ENCODE results near the gene TNRC6A. TPM values are rescaled to one million over a fixed set of nuclear protein-coding genes. Genes with fewer than 3 reads are reported as not detected.
"Not testable (repeated sequence)": the region's sequence is repeated elsewhere in the genome, so short reads cannot be mapped to it uniquely, and the experiment has no call there.

Gene TNRC6A
- polyA plus RNA-seq, 4 donors, result 46.7 to 77.3 (median 54.7) TPM

DNA sequence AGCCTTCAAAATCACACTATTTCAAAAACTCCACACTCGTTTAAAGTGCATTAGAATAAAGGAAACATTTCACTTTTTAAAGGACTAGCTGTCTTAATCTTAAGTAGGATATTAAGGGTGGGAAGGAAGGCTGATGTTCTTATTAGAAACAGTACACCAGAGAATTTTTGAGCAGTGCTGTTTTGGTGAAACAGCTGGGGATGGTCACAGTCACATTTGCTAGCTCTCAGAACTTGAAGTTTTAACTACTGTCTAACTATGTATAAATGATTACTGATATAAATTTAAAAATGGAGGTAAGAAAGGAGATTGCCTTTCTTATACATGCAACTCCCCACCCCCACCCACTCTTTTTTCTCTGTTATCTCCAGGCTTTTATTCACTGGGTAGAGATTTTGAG, 77.8 kb downstream of the TNRC6A start:
- DNase-seq (ENCODE audit: low read depth in 4 of 4, low spot score in 3 of 4), result no peak

DNA sequence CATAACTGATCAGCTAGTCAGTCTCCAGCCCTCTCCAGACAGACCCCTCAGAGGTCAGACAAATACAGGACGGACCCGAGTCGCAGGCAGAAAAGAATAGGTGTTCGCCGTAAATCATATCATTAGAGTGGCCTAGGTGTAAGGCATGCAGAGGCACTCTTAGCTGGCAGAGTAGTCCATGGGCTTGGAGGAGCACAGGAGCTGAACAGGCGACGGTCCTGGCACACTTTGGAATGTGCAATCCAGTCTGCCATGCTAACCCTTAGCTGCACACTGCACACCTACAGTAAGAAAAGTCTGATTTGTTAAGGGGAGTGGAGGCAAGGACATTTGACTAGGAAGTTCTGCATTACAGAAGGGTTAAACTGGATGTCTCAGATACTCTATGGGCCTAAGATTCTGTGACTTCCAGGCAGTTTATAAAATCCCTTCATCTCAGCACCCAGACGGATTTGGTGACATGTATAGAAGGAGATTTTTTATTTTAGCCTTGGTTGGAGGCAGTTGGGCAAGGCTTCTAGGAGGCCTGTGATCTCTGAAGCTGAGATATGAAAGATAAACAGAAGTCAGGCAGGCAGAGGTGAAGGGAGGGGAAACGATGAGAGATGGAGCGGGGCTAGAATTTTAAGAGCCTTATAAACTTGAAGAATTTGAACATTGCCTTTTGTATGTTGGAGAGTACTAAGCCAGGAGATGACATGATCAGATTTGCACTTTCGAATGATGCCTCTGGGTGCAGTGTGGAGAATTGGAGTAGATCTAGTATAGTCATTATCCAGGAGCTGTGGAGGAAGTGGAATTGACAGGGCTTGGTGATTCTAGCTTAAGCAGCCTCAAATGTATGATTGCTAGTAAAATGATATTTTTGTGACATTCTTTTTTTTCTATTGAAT, 81.7 kb downstream of the TNRC6A start:
- DNase-seq (ENCODE audit: low read depth in 4 of 4, low spot score in 3 of 4), result no peak

DNA sequence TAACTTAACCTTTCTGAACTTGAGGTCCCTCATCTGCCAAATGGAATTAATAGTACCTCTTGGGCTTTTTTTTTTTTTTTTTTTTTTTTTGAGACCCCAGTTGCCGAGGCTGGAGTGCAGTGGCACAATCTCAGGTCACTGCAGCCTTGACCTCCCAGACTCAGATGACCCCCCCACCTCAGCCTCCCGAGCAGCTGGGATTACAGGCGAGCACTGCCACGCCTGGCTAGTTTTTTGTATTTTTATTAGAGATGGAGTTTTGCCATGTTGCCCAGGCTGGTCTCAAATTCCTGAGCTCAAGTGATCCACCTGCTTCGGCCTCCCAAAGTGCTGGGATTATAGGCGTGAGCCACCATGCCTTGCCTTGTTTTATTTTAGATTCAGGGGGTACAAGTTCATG, 83.4 kb downstream of the TNRC6A start:
- DNase-seq (ENCODE audit: low read depth in 4 of 4, low spot score in 3 of 4), result not testable (repeated sequence)

GRCh38 chr16:24815021-24815420, 85.6 kb downstream of the TNRC6A start:
- DNase-seq (ENCODE audit: low read depth in 4 of 4, low spot score in 3 of 4), result no peak

DNA sequence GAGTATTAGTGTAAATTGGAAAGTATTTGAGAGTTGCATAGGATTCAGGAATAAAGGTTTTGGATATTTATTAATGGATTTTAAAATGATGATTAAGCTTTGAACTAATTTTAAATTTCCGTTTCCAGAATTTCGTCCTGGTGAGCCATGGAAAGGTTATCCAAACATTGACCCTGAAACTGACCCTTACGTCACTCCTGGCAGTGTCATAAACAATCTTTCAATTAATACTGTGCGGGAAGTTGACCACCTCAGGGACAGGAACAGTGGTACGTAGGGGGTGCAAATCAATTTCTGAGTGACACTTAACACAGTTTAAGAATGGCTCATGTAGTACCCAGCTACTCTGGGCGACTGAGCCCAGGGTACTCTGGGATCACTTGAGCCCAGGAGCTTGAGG, 87.2 kb downstream of the TNRC6A start:
- DNase-seq (ENCODE audit: low read depth in 4 of 4, low spot score in 3 of 4), result no peak

GRCh38 chr16:24819462-24820040, 90.1 kb downstream of the TNRC6A start:
- DNase-seq (ENCODE audit: low read depth in 4 of 4, low spot score in 3 of 4), result no peak

GRCh38 chr16:24820522-24820921, 91.1 kb downstream of the TNRC6A start:
- no peak for DNase-seq (ENCODE audit: low read depth in 4 of 4, low spot score in 3 of 4)

DNA sequence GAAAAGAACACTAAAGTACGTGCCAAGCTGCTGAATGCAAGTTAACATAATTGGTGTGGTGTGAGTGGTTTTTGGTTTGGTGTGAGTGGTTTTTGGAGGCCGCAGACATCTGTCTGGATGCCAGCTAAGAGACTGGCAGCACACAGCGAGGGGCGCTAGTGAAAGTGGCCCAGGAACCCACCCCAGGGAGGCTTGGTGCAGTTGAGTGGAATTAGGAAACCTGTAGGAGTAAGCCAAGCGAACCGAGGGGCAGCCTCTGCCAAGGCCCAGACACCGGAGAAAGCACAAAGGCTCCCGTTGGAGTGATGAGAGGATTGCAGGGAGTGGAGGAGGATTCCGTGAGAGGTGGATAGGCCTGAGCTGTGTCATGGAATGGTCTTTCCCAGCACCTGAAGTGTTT, 91.7 kb downstream of the TNRC6A start:
- no peak for DNase-seq (ENCODE audit: low read depth in 4 of 4, low spot score in 3 of 4)

DNA sequence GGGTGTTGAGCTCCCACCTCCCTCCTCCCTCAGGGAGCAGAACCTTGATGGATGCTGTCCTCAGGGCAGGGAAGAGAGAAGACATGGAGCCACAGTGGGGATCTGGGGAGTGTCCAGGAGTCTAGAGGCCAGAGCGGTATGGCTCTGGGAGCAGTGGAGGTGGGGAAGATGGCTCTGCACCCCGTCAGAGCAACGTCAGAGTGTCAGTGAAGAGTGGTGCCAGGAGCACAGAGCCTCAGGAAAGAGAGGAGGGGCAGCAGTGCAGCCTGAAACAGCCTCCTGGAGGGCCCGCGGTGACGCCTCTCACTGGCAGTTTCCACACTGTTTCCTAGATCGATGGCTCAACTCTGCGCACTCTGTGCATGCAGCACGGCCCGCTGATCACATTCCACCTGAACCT, 93.1 kb downstream of the TNRC6A start:
- DNase-seq (ENCODE audit: low read depth in 4 of 4, low spot score in 3 of 4), result no peak

DNA sequence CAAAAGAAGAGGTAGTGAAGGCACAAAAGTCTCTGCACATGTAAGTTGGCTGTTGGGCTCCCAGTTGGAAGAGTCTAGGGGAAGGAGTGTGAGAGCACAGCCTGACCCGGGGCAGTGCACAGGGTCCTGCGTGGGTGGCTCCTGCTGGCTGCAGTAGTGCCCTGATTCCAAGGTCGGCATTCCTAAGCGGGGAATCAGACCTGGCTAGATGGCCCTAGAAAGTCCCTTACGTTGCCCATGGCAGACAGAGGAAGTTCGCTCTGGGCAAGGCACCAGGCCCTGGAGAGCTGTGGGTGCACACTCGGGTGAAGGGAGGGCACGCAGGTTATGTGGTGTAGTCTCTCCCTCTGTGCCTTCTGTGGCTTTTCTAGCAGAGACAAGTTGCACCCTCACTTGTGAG, 93.5 kb downstream of the TNRC6A start:
- no peak for DNase-seq (ENCODE audit: low read depth in 4 of 4, low spot score in 3 of 4)

GRCh38 chr16:24825696-24826095, 96.2 kb downstream of the TNRC6A start:
- DNase-seq (ENCODE audit: low read depth in 4 of 4, low spot score in 3 of 4), result no peak

- DNase-seq (ENCODE audit: low read depth in 4 of 4, low spot score in 3 of 4), result no peak
Observed at GRCh38 chr16:24826096-24826690, 96.7 kb downstream of the TNRC6A start.

DNA sequence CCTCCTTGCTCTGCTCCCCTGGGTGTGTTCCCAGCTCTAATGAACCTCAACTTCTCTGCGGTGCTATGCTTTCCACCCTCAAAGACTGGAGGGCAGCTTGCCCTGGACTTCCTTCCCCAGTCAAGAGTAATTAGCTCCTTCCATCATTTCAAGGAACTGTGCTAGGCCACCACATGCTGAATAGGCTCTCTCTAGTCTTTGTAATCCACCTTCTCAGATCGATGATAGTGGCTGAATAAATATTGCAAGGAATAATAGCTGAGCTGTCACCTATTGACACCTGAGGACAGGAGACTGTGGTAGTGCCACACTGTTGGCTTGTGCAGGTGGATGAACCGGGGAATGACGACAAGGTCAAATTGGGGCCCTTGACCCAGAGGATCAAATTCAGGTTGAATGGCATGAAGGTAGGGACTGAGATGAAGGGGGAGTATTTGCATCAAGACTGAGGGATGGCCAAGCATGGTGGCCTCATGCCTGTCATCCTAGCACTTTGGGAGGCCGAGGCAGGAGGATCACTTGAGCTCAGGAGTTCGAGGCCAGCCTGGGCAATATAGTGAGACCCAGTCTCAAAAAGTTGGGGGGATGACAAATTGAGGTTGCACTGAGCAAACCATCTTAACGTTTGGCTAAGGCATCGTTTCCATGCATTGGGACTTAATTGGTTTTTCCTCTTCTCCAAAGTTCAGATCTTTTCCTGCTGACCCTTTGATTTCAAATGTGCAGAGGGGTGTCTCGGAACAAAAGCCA, 97.5 kb downstream of the TNRC6A start:
- DNase-seq (ENCODE audit: low read depth in 4 of 4, low spot score in 3 of 4), result no peak

DNA sequence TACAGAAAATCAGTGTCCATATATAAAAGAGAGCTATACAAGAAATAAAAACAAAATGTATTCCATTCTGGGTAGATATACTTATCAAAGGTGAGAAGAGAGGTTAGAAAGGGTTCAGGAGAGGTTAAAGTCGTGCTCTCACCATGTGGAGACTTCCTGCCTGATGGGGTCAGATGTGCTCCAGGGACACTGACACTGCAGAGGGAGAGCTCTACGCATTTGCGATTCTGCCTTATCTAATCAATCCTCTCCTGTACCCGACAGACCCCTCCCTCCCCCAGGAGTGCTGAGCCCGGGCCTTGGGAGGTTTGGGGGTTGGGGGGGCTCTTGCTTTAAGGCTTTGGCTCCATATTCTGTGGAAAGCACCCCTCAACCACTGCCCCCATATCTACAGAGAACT, 99.7 kb downstream of the TNRC6A start:
- no peak for DNase-seq (ENCODE audit: low read depth in 4 of 4, low spot score in 3 of 4)

GRCh38 chr16:24833352-24833751, 103.9 kb downstream of the TNRC6A start:
- DNase-seq (ENCODE audit: low read depth in 4 of 4, low spot score in 3 of 4), result no peak

GRCh38 chr16:24834459-24835335, 105.2 kb downstream of the TNRC6A start:
- DNase-seq (ENCODE audit: low read depth in 4 of 4, low spot score in 3 of 4), result no peak

DNA sequence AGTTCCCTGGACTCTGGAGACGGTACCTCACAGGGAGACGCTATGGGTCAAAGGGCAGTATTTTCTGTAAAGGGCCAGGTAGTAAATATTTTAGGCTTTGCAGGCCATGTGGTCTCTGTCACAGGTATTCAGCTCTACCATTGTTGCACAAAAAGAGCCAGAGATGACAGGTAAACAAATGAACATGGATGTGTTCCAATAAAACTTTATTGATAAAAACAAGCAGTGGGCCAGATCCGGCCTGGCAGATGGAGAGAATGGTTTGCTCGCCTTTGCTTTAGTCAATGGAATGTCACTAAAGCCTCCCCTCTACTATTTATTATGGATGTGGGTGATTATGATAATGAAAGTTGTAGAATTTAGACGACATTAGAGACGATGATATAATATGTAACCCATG, 107.4 kb downstream of the TNRC6A start:
- no peak for DNase-seq (ENCODE audit: low read depth in 4 of 4, low spot score in 3 of 4)

GRCh38 chr16:24837969-24838368, 108.5 kb downstream of the TNRC6A start:
- DNase-seq (ENCODE audit: low read depth in 4 of 4, low spot score in 3 of 4), result no peak

GRCh38 chr16:24838554-24839266, 109.3 kb downstream of the TNRC6A start:
- no peak for DNase-seq (ENCODE audit: low read depth in 4 of 4, low spot score in 3 of 4)
